Tibial nerve (tissue), 4 donors: ENCODE data around the gene BACH1. TPM values are rescaled to one million over a fixed set of nuclear protein-coding genes. Genes with fewer than 3 reads are reported as not detected.

Experiments used
- DNase-seq, 2 donors: peaks; one replicate each; pipeline ENCODE4 v3.0.0-alpha.2; 2019; ENCODE audit warnings: low spot score in 2 of 2
- H3K27ac ChIP-seq, 4 donors: fragments of 200-600 bp; sonication (generic) in 3 of 4; one replicate each; pipeline ENCODE4 v1.5.1; 2017 to 2019; ENCODE audit warnings: mild to moderate bottlenecking in 1 of 4
- H3K27me3 ChIP-seq, 2 donors: fragments of 200-600 bp; sonication (generic) in 1 of 2; one replicate each; pipeline versions ENCODE4 v1.5.1 to v1.6.0; 2017 to 2019
- H3K36me3 ChIP-seq, 3 donors: fragments of 200-600 bp; sonication (generic); one replicate each; pipeline ENCODE4 v1.5.1; 2018 to 2019
- H3K4me1 ChIP-seq, 4 donors: fragments of 200-600 bp; sonication (generic) in 3 of 4; one replicate each; pipeline ENCODE4 v1.5.1; 2017 to 2019
- H3K4me3 ChIP-seq, 4 donors: fragments of 200-600 bp; sonication (generic) in 3 of 4; one replicate each; pipeline ENCODE4 v1.5.1; 2017 to 2019; ENCODE audit warnings: mild to moderate bottlenecking in 1 of 4, moderate library complexity in 1 of 4
- H3K9me3 ChIP-seq, 4 donors: fragments of 200-600 bp; sonication (generic) in 3 of 4; one replicate each; pipeline ENCODE4 v1.5.1; 2017 to 2019
- CTCF ChIP-seq, 5 experiments: fragments of 200-600 bp in 3 of 5; fragments of 450-650 bp in 2 of 5; sonication (generic) in 3 of 5; IDR thresholded peaks; one replicate each; pipeline ENCODE4 v1.5.1; 2016 to 2019; ENCODE audit warnings: antibody characterized with exemption in 5 of 5, mild to moderate bottlenecking in 3 of 5, moderate library complexity in 2 of 5
- EP300 ChIP-seq, 2 donors: sonication (generic); formaldehyde crosslinking; IDR thresholded peaks; one replicate each; pipeline ENCODE4 v1.6.1; 2017; ENCODE audit warnings: antibody characterized with exemption in 2 of 2, mild to moderate bottlenecking in 1 of 2
- POLR2A ChIP-seq, 2 donors: fragments of 450-650 bp; IDR thresholded peaks; one replicate each; pipeline ENCODE4 v1.6.1; 2017; ENCODE audit warnings: antibody characterized with exemption in 2 of 2, mild to moderate bottlenecking in 2 of 2, moderate library complexity in 2 of 2
- whole genome bisulfite sequencing, 2 donors: methylation state at CpG; one replicate each; pipeline ENCODE4 v1.1.5; 2018; 5-methylcytosine and 5-hydroxymethylcytosine counted together
- total RNA-seq, 4 donors: library from RNA; depleted of rRNA; stranded (reverse); fragments of >200 nt; gene quantifications; one replicate each; pipeline ENCODE4 v1.1.0, GENCODE V29; 2016

BACH1 gene
- total RNA-seq, 4 donors from 2014 or later, result 38.0 to 46.5 (median 39.9) TPM

GRCh38 chr21:29334717-29335428 is 36.2 kb downstream of the BACH1 start:
- H3K4me3 ChIP-seq, result no peak overlapping the region
- no peak for TF ChIP-seq CTCF (IDR thresholded peaks at IDR 0.05)
- no peak for TF ChIP-seq EP300 (IDR thresholded peaks at IDR 0.05)
- no peak for TF ChIP-seq POLR2A (IDR thresholded peaks at IDR 0.05)
- peaks cover 0 to 17% (median 0%) of the 10 kb centered on the region in 3 donors for H3K36me3 ChIP-seq
- no peaks in the 10 kb centered on the region for H3K27me3 ChIP-seq
- no peaks in the 10 kb centered on the region for H3K9me3 ChIP-seq
- no peak for DNase-seq
- H3K4me1 ChIP-seq, result peaks cover 0 to 22% (median 4%) of the 10 kb centered on the region in 4 donors
- no peak overlapping the region for H3K27ac ChIP-seq
- 72 to 74% methylated on average over 11 of the region's 11 CpGs for WGBS, 2 donors

- 61 to 64% methylated on average over 3 of the region's 3 CpGs for WGBS, 2 donors
- Histone ChIP-seq H3K27me3 (no peaks in the 10 kb centered on the region), H3K9me3 (no peaks in the 10 kb centered on the region), H3K36me3 (peaks cover 0 to 11% (median 0%) of the 10 kb centered on the region in 3 donors), H3K4me3 (no peak overlapping the region), H3K4me1 (peaks cover 0 to 29% (median 4%) of the 10 kb centered on the region in 4 donors), H3K27ac (no peak overlapping the region)
- no peak for TF ChIP-seq CTCF (IDR thresholded peaks at IDR 0.05)
- TF ChIP-seq POLR2A (IDR thresholded peaks at IDR 0.05), result no peak
- no peak for TF ChIP-seq EP300 (IDR thresholded peaks at IDR 0.05)
- DNase-seq, result no peak
Observed at GRCh38 chr21:29335720-29336119, 37.0 kb downstream of the BACH1 start.

- DNase-seq, result no peak
- Histone ChIP-seq H3K27me3 (no peaks in the 10 kb centered on the region), H3K36me3 (peaks cover 0 to 11% (median 0%) of the 10 kb centered on the region in 3 donors), H3K4me3 (no peak overlapping the region), H3K4me1 (peaks cover 0 to 40% (median 3%) of the 10 kb centered on the region in 4 donors), H3K27ac (no peak overlapping the region), H3K9me3 (no peaks in the 10 kb centered on the region)
- 97 to 99% methylated on average over 4 of the region's 4 CpGs for WGBS, 2 donors
- TF ChIP-seq CTCF (IDR thresholded peaks at IDR 0.05) (no peak), EP300 (IDR thresholded peaks at IDR 0.05) (no peak), POLR2A (IDR thresholded peaks at IDR 0.05) (no peak)
Observed at GRCh38 chr21:29338256-29338655, 39.5 kb downstream of the BACH1 start.

GRCh38 chr21:29340228-29340627 is 41.5 kb downstream of the BACH1 start:
- Histone ChIP-seq H3K4me3 (no peak overlapping the region), H3K9me3 (no peaks in the 10 kb centered on the region), H3K4me1 (peaks cover 0 to 34% (median 2%) of the 10 kb centered on the region in 4 donors), H3K36me3 (peaks cover 0 to 14% (median 0%) of the 10 kb centered on the region in 3 donors), H3K27me3 (no peaks in the 10 kb centered on the region), H3K27ac (no peak overlapping the region)
- no peak for TF ChIP-seq CTCF (IDR thresholded peaks at IDR 0.05)
- no peak for TF ChIP-seq POLR2A (IDR thresholded peaks at IDR 0.05)
- TF ChIP-seq EP300 (IDR thresholded peaks at IDR 0.05), result no peak
- DNase-seq, result no peak

DNA sequence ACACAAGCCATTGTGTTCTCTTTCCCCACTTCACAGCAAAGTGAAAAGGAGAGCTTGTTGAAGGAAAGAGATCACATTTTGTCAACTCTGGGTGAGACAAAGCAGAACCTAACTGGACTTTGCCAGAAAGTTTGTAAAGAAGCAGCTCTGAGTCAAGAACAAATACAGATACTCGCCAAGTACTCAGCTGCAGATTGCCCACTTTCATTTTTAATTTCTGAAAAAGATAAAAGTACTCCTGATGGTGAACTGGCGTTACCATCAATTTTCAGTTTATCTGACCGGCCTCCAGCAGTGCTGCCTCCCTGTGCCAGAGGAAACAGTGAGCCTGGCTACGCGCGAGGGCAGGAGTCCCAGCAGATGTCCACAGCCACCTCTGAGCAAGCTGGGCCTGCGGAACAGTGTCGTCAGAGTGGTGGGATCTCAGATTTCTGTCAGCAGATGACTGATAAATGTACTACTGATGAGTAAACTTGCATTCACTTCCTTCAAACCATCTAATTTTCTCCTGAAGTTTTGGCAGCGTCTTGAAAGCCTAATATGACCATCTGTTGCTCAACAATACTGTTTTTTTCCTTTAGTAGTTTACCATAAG is 43.7 kb downstream of the BACH1 start:
- Histone ChIP-seq H3K36me3 (peaks cover 0 to 13% (median 0%) of the 10 kb centered on the region in 3 donors), H3K4me3 (no peak overlapping the region), H3K9me3 (no peaks in the 10 kb centered on the region), H3K27me3 (no peaks in the 10 kb centered on the region), H3K27ac (peak overlapping the region in 3 of 4 donors; percentile 7 to 62 (median 44)), H3K4me1 (peaks cover 0 to 45% (median 8%) of the 10 kb centered on the region in 4 donors)
- peak; percentile 15 to 19 for DNase-seq
- TF ChIP-seq EP300 (IDR thresholded peaks at IDR 0.05), result no peak
- TF ChIP-seq POLR2A (IDR thresholded peaks at IDR 0.05), result no peak
- TF ChIP-seq CTCF (IDR thresholded peaks at IDR 0.05), result no peak
- 70 to 71% methylated on average over 9 of the region's 9 CpGs for WGBS, 2 donors
